B cell (primary cell): ENCODE measurements around the gene NRXN2. TPM values are rescaled to one million over a fixed set of nuclear protein-coding genes. Genes with fewer than 3 reads are reported as not detected.

Experiments
- ATAC-seq: fragments of 200-7000 bp; cut with Tn5 transposase; one replicate; pipeline ENCODE4 v1.10.0; 2021; ENCODE audit warnings: low read depth, mild to moderate bottlenecking, moderate number of reproducible peaks, moderate library complexity
- CTCF ChIA-PET: fragments of 350-600 bp; sonication (Branson Sonifier 250); formaldehyde crosslinking; loops from one replicate; lab custom pipeline; 2021; ENCODE audit warnings: antibody characterized with exemption, inconsistent platforms; lab: Charles Lee
- POLR2A ChIA-PET: fragments of 350-600 bp; sonication (Branson Sonifier 250); formaldehyde crosslinking; loops from one replicate; lab custom pipeline; 2021; ENCODE audit warnings: antibody characterized with exemption; lab: Charles Lee
- DNase-seq: peaks from one replicate; pipeline ENCODE4 v3.0.0; 2013
- H2AFZ ChIP-seq: 2 replicates; pipeline ENCODE4 v1.6.1; 2012; ENCODE audit warnings: mild to moderate bottlenecking, low read depth, low read length; ENCODE audit not compliant: insufficient read depth, poor library complexity, severe bottlenecking
- H3K27ac ChIP-seq, 2 donors: 1 replicate in 1 of 2; 2 replicates in 1 of 2; pipeline ENCODE4 v1.5.1; 2012 to 2013; ENCODE audit warnings: low read length in 2 of 2, mild to moderate bottlenecking in 2 of 2, moderate library complexity in 1 of 2
- H3K27me3 ChIP-seq, 4 experiments: fragments of 200-600 bp in 1 of 4; sonication (generic) in 1 of 4; replicated peaks in 1 of 4; 1 replicate in 2 of 4; 2 replicates in 2 of 4; pipeline versions ENCODE4 v1.6.1 to v1.7.0; 2013 to 2016; ENCODE audit warnings: low read length in 3 of 4, mild to moderate bottlenecking in 2 of 4, mixed read lengths in 1 of 4, moderate library complexity in 1 of 4; ENCODE audit not compliant: insufficient read depth in 4 of 4, control insufficient read depth in 3 of 4; ENCODE audit errors: control extremely low read depth in 1 of 4
- H3K36me3 ChIP-seq, 2 experiments: replicated peaks in 1 of 2; 1 replicate in 1 of 2; 2 replicates in 1 of 2; pipeline versions ENCODE4 v1.6.1 to v1.7.1; 2013; ENCODE audit warnings: low read length in 1 of 2; ENCODE audit not compliant: insufficient read depth in 2 of 2, control insufficient read depth in 1 of 2; ENCODE audit errors: control extremely low read depth in 1 of 2, extremely low read depth in 1 of 2
- H3K4me1 ChIP-seq, 2 donors: fragments of 200-600 bp in 1 of 2; sonication (generic) in 1 of 2; 1 replicate in 1 of 2; 2 replicates in 1 of 2; pipeline versions ENCODE4 v1.5.1 to v1.6.1; 2013 to 2017; ENCODE audit warnings: low read length in 2 of 2; ENCODE audit not compliant: control insufficient read depth in 2 of 2, insufficient read depth in 2 of 2
- H3K4me2 ChIP-seq: replicated peaks from 2 replicates; pipeline ENCODE3; 2012; ENCODE audit warnings: mild to moderate bottlenecking, low read depth, low read length; ENCODE audit not compliant: poor library complexity, severe bottlenecking
- H3K4me3 ChIP-seq, 5 experiments: fragments of 200-600 bp in 1 of 5; sonication (generic) in 1 of 5; 1 replicate in 3 of 5; 2 replicates in 2 of 5; pipeline versions ENCODE4 v1.5.1 to v1.7.0; 2011 to 2016; ENCODE audit warnings: low read length in 4 of 5, mild to moderate bottlenecking in 4 of 5, low read depth in 2 of 5, control low read depth in 1 of 5, moderate library complexity in 1 of 5; ENCODE audit not compliant: insufficient read depth in 1 of 5; ENCODE audit errors: control extremely low read depth in 1 of 5, extremely low read depth in 1 of 5
- H3K79me2 ChIP-seq: fragments of 200-600 bp; sonication (generic); one replicate; pipeline ENCODE4 v1.6.0; 2016; ENCODE audit warnings: low read length; ENCODE audit not compliant: control insufficient read depth, insufficient read depth
- H3K9ac ChIP-seq: fragments of 200-600 bp; sonication (generic); 2 replicates; pipeline ENCODE4 v1.6.1; 2017; ENCODE audit warnings: mild to moderate bottlenecking, low read length, moderate library complexity
- H3K9me3 ChIP-seq, 3 donors: one replicate each; pipeline versions ENCODE4 v1.6.1 to v1.7.1; 2013; ENCODE audit warnings: low read length in 2 of 3; ENCODE audit not compliant: control insufficient read depth in 2 of 3, insufficient read depth in 1 of 3; ENCODE audit errors: control extremely low read depth in 1 of 3
- H4K20me1 ChIP-seq: 2 replicates; pipeline ENCODE4 v1.6.0; 2012; ENCODE audit warnings: mild to moderate bottlenecking, low read length; ENCODE audit not compliant: insufficient read depth, control insufficient read depth, poor library complexity, severe bottlenecking
- H3K27ac Mint-ChIP-seq: one replicate; pipeline ENCODE4 v1.8.0; 2021; ENCODE audit warnings: mixed read lengths
- H3K27me3 Mint-ChIP-seq: one replicate; pipeline ENCODE4 v1.8.0; 2021; ENCODE audit warnings: mixed read lengths
- H3K4me1 Mint-ChIP-seq: one replicate; pipeline ENCODE4 v1.8.0; 2021; ENCODE audit warnings: mixed read lengths
- H3K4me3 Mint-ChIP-seq: one replicate; pipeline ENCODE4 v1.8.0; 2021; ENCODE audit warnings: mixed read lengths
- H3K9me3 Mint-ChIP-seq: one replicate; pipeline ENCODE4 v1.8.0; 2022; ENCODE audit warnings: mixed read lengths; ENCODE audit not compliant: insufficient read depth
- EZH2 ChIP-seq: IDR thresholded peaks from 2 replicates; pipeline ENCODE4 v1.6.1; 2012; ENCODE audit warnings: borderline replicate concordance, low read depth, mild to moderate bottlenecking, moderate library complexity, low read length; ENCODE audit not compliant: insufficient read depth, poor library complexity, severe bottlenecking
- WGBS: methylation state at CpG from one replicate; pipeline ENCODE4 v1.1.5; 2013; ENCODE audit warnings: missing lambda C conversion rate; ENCODE audit not compliant: insufficient coverage; 5-methylcytosine and 5-hydroxymethylcytosine counted together
- intact Hi-C: fragments of 100-400 bp; cut with micrococcal nuclease; formaldehyde crosslinking; loops from one replicate; pipeline ENCODE4 v1.10.0; 2022
- polyA plus RNA-seq: library from polyadenylated mRNA; depleted of rRNA; stranded (reverse); fragments of >200 nt; gene quantifications from 2 replicates; pipeline ENCODE4 v1.2.3, GENCODE V29; 2012
- total RNA-seq, 2 donors: library from RNA; stranded (reverse); fragments of 120-200 nt in 1 of 2; gene quantifications; 1 replicate in 1 of 2; 2 replicates in 1 of 2; pipeline versions ENCODE4 v1.2.3 to v1.2.4, GENCODE V29; 2013 to 2022
- TF ChIP-seq, protein P1 (sequence below): fragments of 200-600 bp; IDR thresholded peaks from one replicate; pipeline ENCODE4 v1.8.0; 2022; ENCODE audit warnings: antibody characterized with exemption, mild to moderate bottlenecking

NRXN2 gene
- total and polyA plus RNA-seq, 2 donors (not counting 1 experiment from before 2014, with no cell fraction given) = 0.01 to 0.52 TPM

DNA sequence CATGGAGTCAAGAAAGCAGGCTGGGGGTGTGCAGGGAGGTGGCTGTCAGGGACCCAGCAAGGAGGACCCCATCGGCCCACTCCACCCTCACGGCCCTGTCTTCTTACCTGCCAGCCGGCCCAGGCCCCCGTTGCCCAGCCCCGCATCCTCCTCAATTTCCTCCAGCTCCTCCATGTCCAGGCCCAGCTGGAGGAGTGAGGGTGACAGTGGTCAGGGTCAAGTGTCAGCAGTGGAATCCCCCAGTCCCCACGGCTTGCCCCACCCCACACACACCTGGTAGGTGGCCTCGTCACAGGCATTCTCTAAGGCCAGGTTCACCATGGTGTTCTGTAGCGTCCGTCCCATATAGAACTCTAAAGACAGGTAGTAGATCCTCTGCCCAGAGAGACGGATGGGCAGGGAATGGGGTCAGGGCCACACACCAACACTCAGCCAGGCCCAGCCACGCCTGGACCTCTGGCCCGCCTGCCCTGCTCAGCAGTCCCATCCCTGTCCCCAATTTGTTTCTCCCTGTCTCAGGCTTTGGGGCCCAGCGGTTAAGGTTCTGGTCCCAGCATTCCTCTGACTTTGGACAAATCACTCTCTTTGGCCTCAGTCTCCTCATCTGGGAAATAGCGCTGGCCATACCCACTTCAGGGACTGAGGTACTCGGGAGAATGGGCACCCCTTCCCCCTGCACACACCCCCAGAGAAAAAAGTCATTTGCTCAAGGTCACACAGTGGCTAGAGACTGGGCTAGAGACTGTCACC is 35.5 kb upstream of the NRXN2 start:
- Mint-ChIP-seq H3K9me3 (no peaks in the 10 kb centered on the region), H3K4me3 (no peak overlapping the region), H3K27ac (peak overlapping the region; percentile 91), H3K27me3 (no peaks in the 10 kb centered on the region), H3K4me1 (peaks cover 46% of the 10 kb centered on the region)
- H3K4me1 ChIP-seq = peaks cover 38 to 54% of the 10 kb centered on the region in 2 donors
- H3K27me3 ChIP-seq = no peaks in the 10 kb centered on the region
- peaks cover 75% of the 10 kb centered on the region for H3K79me2 ChIP-seq
- H3K9ac ChIP-seq = no peak overlapping the region
- intact Hi-C loops = no loop called here
- WGBS = 94% methylated on average over 12 of the region's 15 CpGs
- CTCF ChIA-PET = interaction anchor here (2.0 kb wide), 1 partner anchor 11 kb away, joined by 5 read pairs; no protein-coding TSS in a partner anchor
- ATAC-seq (no peak), DNase-seq (no peak)
- no peak overlapping the region for H2AFZ ChIP-seq
- H3K4me2 ChIP-seq = no peak overlapping the region
- POLR2A ChIA-PET = interaction anchor here (8.8 kb wide), 1 partner anchor 12 kb away, joined by 175 read pairs; the partner anchor contains the start of gene RASGRP2
- H3K9me3 ChIP-seq = no peaks in the 10 kb centered on the region
- no peak for TF ChIP-seq EZH2
- TF ChIP-seq, protein P1, sequence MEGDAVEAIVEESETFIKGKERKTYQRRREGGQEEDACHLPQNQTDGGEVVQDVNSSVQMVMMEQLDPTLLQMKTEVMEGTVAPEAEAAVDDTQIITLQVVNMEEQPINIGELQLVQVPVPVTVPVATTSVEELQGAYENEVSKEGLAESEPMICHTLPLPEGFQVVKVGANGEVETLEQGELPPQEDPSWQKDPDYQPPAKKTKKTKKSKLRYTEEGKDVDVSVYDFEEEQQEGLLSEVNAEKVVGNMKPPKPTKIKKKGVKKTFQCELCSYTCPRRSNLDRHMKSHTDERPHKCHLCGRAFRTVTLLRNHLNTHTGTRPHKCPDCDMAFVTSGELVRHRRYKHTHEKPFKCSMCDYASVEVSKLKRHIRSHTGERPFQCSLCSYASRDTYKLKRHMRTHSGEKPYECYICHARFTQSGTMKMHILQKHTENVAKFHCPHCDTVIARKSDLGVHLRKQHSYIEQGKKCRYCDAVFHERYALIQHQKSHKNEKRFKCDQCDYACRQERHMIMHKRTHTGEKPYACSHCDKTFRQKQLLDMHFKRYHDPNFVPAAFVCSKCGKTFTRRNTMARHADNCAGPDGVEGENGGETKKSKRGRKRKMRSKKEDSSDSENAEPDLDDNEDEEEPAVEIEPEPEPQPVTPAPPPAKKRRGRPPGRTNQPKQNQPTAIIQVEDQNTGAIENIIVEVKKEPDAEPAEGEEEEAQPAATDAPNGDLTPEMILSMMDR = no peak
- H3K4me3 ChIP-seq = no peak overlapping the region
- peak overlapping the region in 1 of 2 donors; percentile 34 for H3K27ac ChIP-seq
- H4K20me1 ChIP-seq = peaks cover 7% of the 10 kb centered on the region
- peaks cover 0 to 31% of the 10 kb centered on the region in 2 experiments for H3K36me3 ChIP-seq
